Thoracic aorta (tissue), 2 donors: ENCODE measurements around the gene IGLL1. TPM values are rescaled to one million over a fixed set of nuclear protein-coding genes. Genes with fewer than 3 reads are reported as not detected.

Experiments used
- ATAC-seq: fragments of 150-250 bp; one replicate; pipeline ENCODE4 v1.8.0; 2017; ENCODE audit warnings: low read depth; ENCODE audit not compliant: insufficient number of reproducible peaks, low FRiP score
- DNase-seq: peaks from one replicate; pipeline ENCODE4 v3.0.0-alpha.2; 2020; ENCODE audit warnings: low spot score
- H3K27ac ChIP-seq, 2 donors: fragments of 200-600 bp; sonication (generic); 1 replicate in 1 of 2; 2 replicates in 1 of 2; pipeline ENCODE4 v1.5.1; 2016; ENCODE audit warnings: mild to moderate bottlenecking in 2 of 2, moderate library complexity in 2 of 2
- H3K27me3 ChIP-seq: fragments of 200-600 bp; sonication (generic); replicated peaks from 2 replicates; pipeline ENCODE4 v1.6.0; 2016; ENCODE audit warnings: mild to moderate bottlenecking; ENCODE audit not compliant: insufficient read depth
- H3K36me3 ChIP-seq: fragments of 200-600 bp; sonication (generic); one replicate; pipeline ENCODE4 v1.5.1; 2016
- H3K4me1 ChIP-seq, 2 donors: fragments of 200-600 bp; sonication (generic); 1 replicate in 1 of 2; 2 replicates in 1 of 2; pipeline versions ENCODE4 v1.5.1 to v1.6.0; 2016; ENCODE audit warnings: low read depth in 2 of 2, mild to moderate bottlenecking in 1 of 2; ENCODE audit not compliant: control insufficient read depth in 1 of 2
- H3K4me3 ChIP-seq: fragments of 200-600 bp; sonication (generic); 2 replicates; pipeline ENCODE4 v1.5.1; 2016; ENCODE audit warnings: mild to moderate bottlenecking
- H3K9me3 ChIP-seq: fragments of 200-600 bp; sonication (generic); 2 replicates; pipeline ENCODE4 v1.5.1; 2016
- CTCF ChIP-seq: fragments of 200-600 bp; sonication (generic); IDR thresholded peaks from one replicate; pipeline ENCODE4 v1.5.1; 2019; ENCODE audit warnings: antibody characterized with exemption
- total RNA-seq, 2 donors: library from RNA; depleted of rRNA; stranded (reverse); fragments of >200 nt; gene quantifications; one replicate each; pipeline versions ENCODE4 v1.1.0 to v1.2.3, GENCODE V29; 2016

The IGLL1 gene
- total RNA-seq, 2 donors from 2014 or later: not detected

GRCh38 chr22:23591846-23592245, 11.8 kb upstream of the IGLL1 start:
- no peaks in the 10 kb centered on the region for H3K36me3 ChIP-seq
- H3K4me3 ChIP-seq: no peak overlapping the region
- ATAC-seq (no peak), DNase-seq (no peak)
- H3K9me3 ChIP-seq: no peaks in the 10 kb centered on the region
- H3K27ac ChIP-seq: no peak overlapping the region
- H3K27me3 ChIP-seq: no peaks in the 10 kb centered on the region
- H3K4me1 ChIP-seq: no peaks in the 10 kb centered on the region
- TF ChIP-seq CTCF: no peak

GRCh38 chr22:23591201-23591791, 11.2 kb upstream of the IGLL1 start:
- ATAC-seq: no peak
- H3K27ac ChIP-seq: no peak overlapping the region
- DNase-seq: no peak
- H3K4me1 ChIP-seq: no peaks in the 10 kb centered on the region
- TF ChIP-seq CTCF: peak; percentile 44
- H3K9me3 ChIP-seq: no peaks in the 10 kb centered on the region
- H3K36me3 ChIP-seq: no peaks in the 10 kb centered on the region
- no peak overlapping the region for H3K4me3 ChIP-seq
- no peaks in the 10 kb centered on the region for H3K27me3 ChIP-seq

GRCh38 chr22:23583836-23584235, 3.7 kb upstream of the IGLL1 start:
- Histone ChIP-seq H3K36me3 (no peaks in the 10 kb centered on the region), H3K27me3 (no peaks in the 10 kb centered on the region), H3K4me3 (no peak overlapping the region), H3K4me1 (no peaks in the 10 kb centered on the region), H3K27ac (no peak overlapping the region), H3K9me3 (no peaks in the 10 kb centered on the region)
- ATAC-seq (no peak), DNase-seq (no peak)
- TF ChIP-seq CTCF: no peak

GRCh38 chr22:23583153-23583552, 3.1 kb upstream of the IGLL1 start:
- no peak overlapping the region for H3K4me3 ChIP-seq
- H3K27ac ChIP-seq: no peak overlapping the region
- no peaks in the 10 kb centered on the region for H3K27me3 ChIP-seq
- TF ChIP-seq CTCF: no peak
- no peaks in the 10 kb centered on the region for H3K36me3 ChIP-seq
- no peaks in the 10 kb centered on the region for H3K9me3 ChIP-seq
- H3K4me1 ChIP-seq: no peaks in the 10 kb centered on the region
- no peak for DNase-seq
- no peak for ATAC-seq

GRCh38 chr22:23581260-23581650, 1.2 kb upstream of the IGLL1 start:
- no peaks in the 10 kb centered on the region for H3K9me3 ChIP-seq

More at GRCh38 chr22:23581260-23581650, 1.2 kb upstream of the IGLL1 start:
- H3K27me3 ChIP-seq: no peaks in the 10 kb centered on the region
- no peak for ATAC-seq
- DNase-seq: no peak
- H3K36me3 ChIP-seq: no peaks in the 10 kb centered on the region
- H3K4me3 ChIP-seq: no peak overlapping the region
- H3K4me1 ChIP-seq: no peaks in the 10 kb centered on the region
- no peak overlapping the region for H3K27ac ChIP-seq
- TF ChIP-seq CTCF: no peak
